Kidney glomerular epithelial cell (primary cell): Measurements from ENCODE around the gene MACO1.
"Not testable (repeated sequence)": the region's sequence is repeated elsewhere in the genome, so short reads cannot be mapped to it uniquely, and the experiment has no call there.

Experiments used
- DNase-seq: peaks from one replicate; lab custom pipeline; 2025; lab: John Stamatoyannopoulos, UW

Gene MACO1

GRCh38 chr1:25430073-25430966, at the start of gene MACO1:
MACO1 (plus strand) TSS chr1:25430897; CDS start chr1:25431099, 202 bp downstream.
- DNase-seq = peak; percentile 96

- DNase-seq = not testable (repeated sequence)
Measured at GRCh38 chr1:25382543-25382942, 48.2 kb upstream of the MACO1 start.

GRCh38 chr1:25383090-25383489, 47.6 kb upstream of the MACO1 start:
- not testable (repeated sequence) for DNase-seq

- DNase-seq = not testable (repeated sequence)
Measured at GRCh38 chr1:25383875-25384274, 46.8 kb upstream of the MACO1 start.

GRCh38 chr1:25387096-25387495, 43.6 kb upstream of the MACO1 start:
- not testable (repeated sequence) for DNase-seq

- DNase-seq = not testable (repeated sequence)
Measured at GRCh38 chr1:25388691-25389090, 42.0 kb upstream of the MACO1 start.

GRCh38 chr1:25389721-25390120, 41.0 kb upstream of the MACO1 start:
- DNase-seq = not testable (repeated sequence)

- DNase-seq = no peak
Measured at GRCh38 chr1:25392841-25393240, 37.9 kb upstream of the MACO1 start.

- not testable (repeated sequence) for DNase-seq
Measured at GRCh38 chr1:25397549-25397948, 33.1 kb upstream of the MACO1 start.

- DNase-seq = not testable (repeated sequence)
Measured at GRCh38 chr1:25398079-25398478, 32.6 kb upstream of the MACO1 start.

- DNase-seq = not testable (repeated sequence)
Measured at GRCh38 chr1:25402947-25403803, 27.5 kb upstream of the MACO1 start.

- DNase-seq = not testable (repeated sequence)
Measured at GRCh38 chr1:25405731-25406305, 24.9 kb upstream of the MACO1 start.

GRCh38 chr1:25409641-25410427, 20.9 kb upstream of the MACO1 start:
- DNase-seq = not testable (repeated sequence)

GRCh38 chr1:25412872-25413623, 17.6 kb upstream of the MACO1 start:
- DNase-seq = not testable (repeated sequence)

GRCh38 chr1:25414157-25414556, 16.5 kb upstream of the MACO1 start:
- not testable (repeated sequence) for DNase-seq

GRCh38 chr1:25414578-25414977, 16.1 kb upstream of the MACO1 start:
- not testable (repeated sequence) for DNase-seq

GRCh38 chr1:25417280-25417679, 13.4 kb upstream of the MACO1 start:
- not testable (repeated sequence) for DNase-seq

- not testable (repeated sequence) for DNase-seq
Measured at GRCh38 chr1:25419339-25419738, 11.4 kb upstream of the MACO1 start.

- not testable (repeated sequence) for DNase-seq
Measured at GRCh38 chr1:25420715-25421114, 10.0 kb upstream of the MACO1 start, which contains the start of gene RHCE. RHCE (minus strand) TSS chr1:25420825; CDS start chr1:25420786, 39 bp downstream.

GRCh38 chr1:25423206-25423605, 7.5 kb upstream of the MACO1 start:
- not testable (repeated sequence) for DNase-seq
